ENCODE results near the gene MYO9A. TPM values are rescaled to one million over a fixed set of nuclear protein-coding genes. Genes with fewer than 3 reads are reported as not detected.

Gene MYO9A
- total RNA-seq, 4 donors from 2014 or later = 88.5 to 183 (median 115) TPM

GRCh38 chr15:71943806-71944205, 174.1 kb downstream of the MYO9A start:
- Histone ChIP-seq H3K4me1 (peaks cover 0 to 3% of the 10 kb centered on the region in 2 donors), H3K36me3 (no peaks in the 10 kb centered on the region), H3K27me3 (no peaks in the 10 kb centered on the region), H3K27ac (no peak overlapping the region), H3K9me3 (no peaks in the 10 kb centered on the region), H3K4me3 (replicated peaks in 1 of 3) (no peak overlapping the region)
- intact Hi-C loops (cut with DNase I) = no loop called here
- TF ChIP-seq POLR2A (IDR thresholded peaks at IDR 0.05) (no peak), CTCF (IDR thresholded peaks at IDR 0.05) (no peak)
- 97% methylated on average over 5 of the region's 5 CpGs for WGBS, 2 donors
- no peak for DNase-seq

- Histone ChIP-seq H3K27ac (no peak overlapping the region), H3K27me3 (no peaks in the 10 kb centered on the region), H3K36me3 (peaks cover 0 to 2% of the 10 kb centered on the region in 2 donors), H3K4me3 (replicated peaks in 1 of 3) (no peak overlapping the region), H3K4me1 (no peaks in the 10 kb centered on the region), H3K9me3 (no peaks in the 10 kb centered on the region)
- intact Hi-C loops (cut with DNase I) = no loop called here
- TF ChIP-seq CTCF (IDR thresholded peaks at IDR 0.05) (no peak), POLR2A (IDR thresholded peaks at IDR 0.05) (no peak)
- DNase-seq = no peak
- WGBS, 2 donors = 95 to 96% methylated on average over 6 of the region's 6 CpGs
Measured at GRCh38 chr15:71939981-71940588, 177.9 kb downstream of the MYO9A start.

- Histone ChIP-seq H3K4me1 (no peaks in the 10 kb centered on the region), H3K4me3 (replicated peaks in 1 of 3) (no peak overlapping the region), H3K36me3 (peaks cover 0 to 13% of the 10 kb centered on the region in 2 donors), H3K27me3 (no peaks in the 10 kb centered on the region), H3K9me3 (no peaks in the 10 kb centered on the region), H3K27ac (no peak overlapping the region)
- DNase-seq = no peak
- TF ChIP-seq POLR2A (IDR thresholded peaks at IDR 0.05) (no peak), CTCF (IDR thresholded peaks at IDR 0.05) (no peak)
- intact Hi-C loops (cut with DNase I) = no loop called here
- WGBS, 2 donors = 96 to 98% methylated on average over 3 of the region's 3 CpGs
Measured at GRCh38 chr15:71937650-71938311, 180.2 kb downstream of the MYO9A start.

DNA sequence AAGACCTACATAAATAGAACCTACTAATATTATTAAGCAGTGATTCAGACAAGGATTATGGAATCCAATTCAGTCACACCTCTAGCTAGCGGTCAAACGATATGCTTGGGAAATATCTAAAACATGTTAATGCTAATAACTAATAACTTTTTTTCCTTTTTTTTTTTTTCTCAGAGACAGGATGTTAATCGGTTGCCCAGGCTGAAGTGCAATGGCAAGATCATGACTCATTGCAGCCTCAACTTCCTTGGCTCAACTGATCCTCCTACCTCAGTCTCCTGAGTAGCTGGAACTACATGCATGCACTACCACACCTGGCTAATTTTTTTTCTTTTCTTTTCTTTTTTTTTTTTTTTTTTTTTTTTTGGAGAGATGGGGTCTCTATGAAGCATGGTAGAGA, 183.5 kb downstream of the MYO9A start:
- intact Hi-C loops (cut with DNase I) = no loop called here
- Histone ChIP-seq H3K9me3 (no peaks in the 10 kb centered on the region), H3K36me3 (peaks cover 6 to 13% of the 10 kb centered on the region in 2 donors), H3K4me3 (replicated peaks in 1 of 3) (no peak overlapping the region), H3K4me1 (no peaks in the 10 kb centered on the region), H3K27ac (no peak overlapping the region), H3K27me3 (no peaks in the 10 kb centered on the region)
- TF ChIP-seq POLR2A (IDR thresholded peaks at IDR 0.05) = no peak
- TF ChIP-seq CTCF (IDR thresholded peaks at IDR 0.05) = no peak
- WGBS, 2 donors = 64 to 67% methylated on average over 3 of the region's 3 CpGs
- no peak for DNase-seq

DNA sequence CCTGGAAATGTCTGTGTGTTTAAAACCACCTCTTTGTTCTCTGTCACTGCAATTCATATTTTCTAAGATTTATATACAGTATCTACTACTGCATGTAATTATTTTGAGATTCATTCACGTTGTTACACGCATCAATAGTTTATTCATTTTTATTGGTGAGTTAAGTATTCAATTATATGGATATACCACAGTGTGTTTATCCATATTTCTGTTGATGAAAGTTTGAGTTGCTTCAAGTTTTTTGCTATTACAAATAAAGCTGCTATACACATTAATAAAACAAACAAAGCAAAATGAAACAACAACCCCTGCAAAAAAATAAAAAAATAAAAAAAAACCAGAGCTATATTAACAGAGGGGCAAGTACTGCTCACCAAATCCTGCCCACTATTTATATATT, 185.3 kb downstream of the MYO9A start:
- TF ChIP-seq CTCF (IDR thresholded peaks at IDR 0.05) (no peak), POLR2A (IDR thresholded peaks at IDR 0.05) (no peak)
- no peak for DNase-seq
- Histone ChIP-seq H3K36me3 (peaks cover 6 to 13% of the 10 kb centered on the region in 2 donors), H3K4me3 (replicated peaks in 1 of 3) (no peak overlapping the region), H3K4me1 (no peaks in the 10 kb centered on the region), H3K27ac (no peak overlapping the region), H3K27me3 (no peaks in the 10 kb centered on the region), H3K9me3 (no peaks in the 10 kb centered on the region)
- intact Hi-C loops (cut with DNase I) = no loop called here
- WGBS, 2 donors = 96 to 99% methylated on average over 2 of the region's 2 CpGs

Data from thyroid gland (tissue), 4 donors.